Measurements from ENCODE around the gene CTNND2. TPM values are rescaled to one million over a fixed set of nuclear protein-coding genes. Genes with fewer than 3 reads are reported as not detected.

The CTNND2 gene
- total RNA-seq, 1 experiment from 2014 or later = 7.0 TPM

DNA sequence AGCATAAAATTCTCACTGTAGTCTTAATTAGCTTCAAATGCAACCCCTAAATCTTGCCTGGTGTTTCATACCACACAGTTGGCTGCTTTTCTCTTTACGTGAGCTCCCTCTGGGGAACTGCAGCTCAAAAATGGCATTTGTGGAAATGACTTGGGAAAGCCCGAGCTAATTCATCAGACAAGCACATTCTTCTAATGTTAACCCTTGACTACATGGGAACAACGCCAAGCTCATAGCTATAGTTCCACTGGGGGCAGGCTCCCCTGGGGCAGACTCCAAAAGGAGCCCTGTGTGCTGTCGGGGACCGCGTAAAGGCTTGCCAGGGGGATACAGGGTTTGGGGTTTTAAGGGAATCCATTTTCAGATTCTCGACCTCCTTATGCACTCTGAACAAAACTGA is 841.8 kb downstream of the CTNND2 start:
- Histone ChIP-seq H3K4me1 (ENCODE audit: insufficient read depth, low read length) (no peaks in the 10 kb centered on the region), H3K9me3 (ENCODE audit: control insufficient read depth, low read depth, low read length) (peaks cover 4% of the 10 kb centered on the region), H3K56ac (ENCODE audit: insufficient read length, low read depth, low read length) (no peak overlapping the region), H3K9ac (ENCODE audit: extremely low read depth, insufficient read length, low read length) (no peak overlapping the region), H3K14ac (ENCODE audit: insufficient read depth, low read length) (no peak overlapping the region), H3K23ac (ENCODE audit: insufficient read length, low read depth, low read length) (no peak overlapping the region), H2AK5ac (ENCODE audit: insufficient read length, low read length) (no peak overlapping the region), H2BK5ac (ENCODE audit: insufficient read length, low read length) (no peak overlapping the region), H3K4me2 (ENCODE audit: insufficient read depth, insufficient read length, low read length) (no peak overlapping the region), H4K91ac (ENCODE audit: insufficient read length, low read depth, low read length) (no peak overlapping the region), H3T11ph (ENCODE audit: low read length) (no peak overlapping the region), H3K27ac (ENCODE audit: insufficient read length, low read depth, low read length) (no peak overlapping the region), H4K8ac (replicated peaks; ENCODE audit: insufficient read length, low read depth, low read length) (no peak overlapping the region), H2BK15ac (ENCODE audit: low read depth, low read length) (no peak overlapping the region), H2AFZ (ENCODE audit: low read length) (no peak overlapping the region), H3K23me2 (ENCODE audit: insufficient read length, low read depth, low read length, poor library complexity, severe bottlenecking) (no peaks in the 10 kb centered on the region), H2BK12ac (ENCODE audit: insufficient read length, low read depth, low read length) (no peak overlapping the region), H4K20me1 (ENCODE audit: control insufficient read depth, insufficient read depth, insufficient read length) (no peaks in the 10 kb centered on the region), H2BK20ac (ENCODE audit: low read depth, low read length, poor library complexity, severe bottlenecking) (no peak overlapping the region), H3K27me3 (ENCODE audit: insufficient read depth, low read length) (no peaks in the 10 kb centered on the region), H2BK120ac (ENCODE audit: low read depth, low read length, poor library complexity, severe bottlenecking) (no peak overlapping the region), H3K79me1 (ENCODE audit: insufficient read depth, low read depth, low read length, poor library complexity, severe bottlenecking) (no peaks in the 10 kb centered on the region), H4K5ac (ENCODE audit: insufficient read length, low read depth, low read length) (no peak overlapping the region), H3K18ac (ENCODE audit: insufficient read length, low read depth, low read length) (no peak overlapping the region), H3K4ac (ENCODE audit: low read depth, low read length) (no peak overlapping the region), H3K79me2 (ENCODE audit: insufficient read depth, low read length) (no peaks in the 10 kb centered on the region)
- peaks cover 12 to 15% of the 10 kb centered on the region in 2 experiments for H3K4me1 Mint-ChIP-seq
- no peak for DNase-seq
- no CpG with 5 or more reads among the region's 7 CpGs for WGBS (ENCODE audit: extremely low coverage, insufficient read length, low lambda C conversion rate)
- peaks cover 4% of the 10 kb centered on the region; the same call in 1 of the 2 replicates for H3K27me3 Mint-ChIP-seq (ENCODE audit: low read depth)
- no peak overlapping the region for H3K4me3 Mint-ChIP-seq
- peaks cover 16 to 23% of the 10 kb centered on the region in 2 experiments for H3K9me3 Mint-ChIP-seq
- TF ChIP-seq, protein P1, sequence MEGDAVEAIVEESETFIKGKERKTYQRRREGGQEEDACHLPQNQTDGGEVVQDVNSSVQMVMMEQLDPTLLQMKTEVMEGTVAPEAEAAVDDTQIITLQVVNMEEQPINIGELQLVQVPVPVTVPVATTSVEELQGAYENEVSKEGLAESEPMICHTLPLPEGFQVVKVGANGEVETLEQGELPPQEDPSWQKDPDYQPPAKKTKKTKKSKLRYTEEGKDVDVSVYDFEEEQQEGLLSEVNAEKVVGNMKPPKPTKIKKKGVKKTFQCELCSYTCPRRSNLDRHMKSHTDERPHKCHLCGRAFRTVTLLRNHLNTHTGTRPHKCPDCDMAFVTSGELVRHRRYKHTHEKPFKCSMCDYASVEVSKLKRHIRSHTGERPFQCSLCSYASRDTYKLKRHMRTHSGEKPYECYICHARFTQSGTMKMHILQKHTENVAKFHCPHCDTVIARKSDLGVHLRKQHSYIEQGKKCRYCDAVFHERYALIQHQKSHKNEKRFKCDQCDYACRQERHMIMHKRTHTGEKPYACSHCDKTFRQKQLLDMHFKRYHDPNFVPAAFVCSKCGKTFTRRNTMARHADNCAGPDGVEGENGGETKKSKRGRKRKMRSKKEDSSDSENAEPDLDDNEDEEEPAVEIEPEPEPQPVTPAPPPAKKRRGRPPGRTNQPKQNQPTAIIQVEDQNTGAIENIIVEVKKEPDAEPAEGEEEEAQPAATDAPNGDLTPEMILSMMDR (conservative IDR thresholded peaks at IDR 0.05) = peak; percentile 21; the same call in 2 of the 3 replicates
- H3K36me3 Mint-ChIP-seq (ENCODE audit: insufficient read depth in 1 of 3, low read depth in 3 of 3) = peaks cover 9 to 24% (median 9%) of the 10 kb centered on the region in 3 experiments
- no peak overlapping the region for H3K27ac Mint-ChIP-seq
